Measurements from ENCODE around the gene C17orf75. TPM values are rescaled to one million over a fixed set of nuclear protein-coding genes. Genes with fewer than 3 reads are reported as not detected.

C17orf75 gene
- total and polyA plus RNA-seq, 2 experiments from 2014 or later: 16.0 to 25.7 TPM

DNA sequence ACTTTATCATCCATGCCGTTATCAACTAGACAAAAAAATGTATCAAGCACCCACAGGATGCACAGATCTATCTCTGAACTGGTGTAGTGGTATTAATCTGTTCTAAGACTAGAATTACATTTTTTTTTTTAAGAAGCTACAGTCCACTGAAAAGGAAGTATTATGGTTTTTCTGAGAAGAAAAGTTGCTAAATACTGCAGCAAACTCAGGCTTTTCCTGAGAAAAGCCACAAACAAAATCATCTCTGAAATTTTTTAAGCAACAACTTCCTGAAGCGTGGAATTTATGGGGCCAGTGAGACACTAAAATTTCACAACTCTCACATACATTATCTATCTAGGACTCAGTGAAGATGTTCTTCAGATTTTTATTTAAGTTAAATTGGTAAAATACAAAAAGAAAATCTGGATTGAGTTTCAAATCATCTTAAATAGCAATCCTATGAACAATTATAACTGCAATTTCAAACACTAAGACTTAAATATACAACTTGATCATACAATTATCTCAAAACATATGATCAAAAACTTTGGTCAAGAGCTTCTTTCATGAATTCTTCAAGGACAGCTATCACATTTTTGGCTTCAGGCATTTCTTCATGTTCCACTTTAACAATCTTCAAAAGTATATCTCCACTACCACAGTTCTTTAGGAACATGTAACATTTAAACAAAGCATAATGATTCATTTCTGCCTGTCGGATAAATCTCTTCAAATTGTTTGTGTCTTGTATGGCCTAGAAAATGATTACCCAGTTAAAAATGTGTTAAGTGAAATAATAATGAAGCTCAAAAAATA lies 10.5 kb downstream of the C17orf75 start:
- no peaks in the 10 kb centered on the region for H3K4me1 ChIP-seq (ENCODE audit: insufficient read depth)

DNA sequence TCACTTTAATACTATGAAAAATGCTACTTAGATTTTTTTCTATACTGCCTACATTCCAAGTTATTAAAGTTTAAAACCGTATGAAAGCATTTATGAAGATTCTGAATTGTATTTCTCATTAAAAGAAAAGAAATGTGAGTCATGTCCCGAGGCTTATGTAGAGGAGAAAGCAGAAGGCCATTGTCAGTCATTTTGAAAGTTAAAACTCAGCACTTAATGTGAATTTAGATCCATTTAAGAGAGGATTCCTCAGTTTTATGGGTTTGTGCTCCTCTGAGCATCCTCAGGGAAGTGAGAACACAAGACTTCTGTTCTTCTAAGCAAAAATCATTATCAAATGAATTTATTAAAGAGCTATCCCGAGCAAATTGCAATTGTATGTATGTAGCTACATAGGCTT lies 11.8 kb downstream of the C17orf75 start:
- no peak overlapping the region for H3K27ac ChIP-seq
- 90% methylated on average over 3 of the region's 3 CpGs for WGBS (ENCODE audit: low lambda C conversion rate, missing lambda C conversion rate)
- DNase-seq (ENCODE audit: low spot score): no peak

More for the DNA sequence above, 10.5 kb downstream of the C17orf75 start:
- no peak for DNase-seq (ENCODE audit: low spot score)
- Histone ChIP-seq H3K27me3 (no peaks in the 10 kb centered on the region), H3K27ac (no peak overlapping the region), H4K20me1 (ENCODE audit: insufficient read depth, poor library complexity, severe bottlenecking) (no peaks in the 10 kb centered on the region), H3K9me3 (ENCODE audit: low read depth) (no peaks in the 10 kb centered on the region), H3K79me2 (no peaks in the 10 kb centered on the region), H2AFZ (no peak overlapping the region), H3K36me3 (replicated peaks; ENCODE audit: insufficient read depth, low read depth) (no peaks in the 10 kb centered on the region), H3K9me2 (replicated peaks; ENCODE audit: insufficient read depth) (no peaks in the 10 kb centered on the region), H3K4me2 (no peak overlapping the region), H3K4me3 (no peak overlapping the region)
- 80% methylated on average over 3 of the region's 3 CpGs for WGBS (ENCODE audit: low lambda C conversion rate, missing lambda C conversion rate)
- no peak for TF ChIP-seq EZH2 (IDR thresholded peaks at IDR 0.05; ENCODE audit: borderline replicate concordance)
- no peak for TF ChIP-seq EZH2phosphoT487 (IDR thresholded peaks at IDR 0.05; ENCODE audit: low read depth, severe bottlenecking, unreplicated experiment)
- TF ChIP-seq CTCF (IDR thresholded peaks at IDR 0.05; ENCODE audit: poor library complexity): no peak

GRCh38 chr17:32327911-32328310 lies 14.1 kb downstream of the C17orf75 start:
- WGBS (ENCODE audit: low lambda C conversion rate, missing lambda C conversion rate): 94% methylated on average over 1 of the region's 1 CpG
- Histone ChIP-seq H3K27ac (no peak overlapping the region), H3K36me3 (replicated peaks; ENCODE audit: insufficient read depth, low read depth) (no peaks in the 10 kb centered on the region), H3K9me3 (ENCODE audit: low read depth) (no peaks in the 10 kb centered on the region), H2AFZ (no peak overlapping the region), H3K4me1 (ENCODE audit: insufficient read depth) (no peaks in the 10 kb centered on the region), H3K4me2 (no peak overlapping the region), H3K9me2 (replicated peaks; ENCODE audit: insufficient read depth) (no peaks in the 10 kb centered on the region), H3K79me2 (no peaks in the 10 kb centered on the region), H3K4me3 (no peak overlapping the region), H3K27me3 (no peaks in the 10 kb centered on the region), H4K20me1 (ENCODE audit: insufficient read depth, poor library complexity, severe bottlenecking) (no peaks in the 10 kb centered on the region)
- no peak for DNase-seq (ENCODE audit: low spot score)
- TF ChIP-seq CTCF (IDR thresholded peaks at IDR 0.05; ENCODE audit: poor library complexity) (no peak), EZH2phosphoT487 (IDR thresholded peaks at IDR 0.05; ENCODE audit: low read depth, severe bottlenecking, unreplicated experiment) (no peak), EZH2 (IDR thresholded peaks at IDR 0.05; ENCODE audit: borderline replicate concordance) (no peak)

More for the DNA sequence above, 11.8 kb downstream of the C17orf75 start:
- H3K27me3 ChIP-seq: no peaks in the 10 kb centered on the region
- H3K9me3 ChIP-seq (ENCODE audit: low read depth): no peaks in the 10 kb centered on the region
- H2AFZ ChIP-seq: no peak overlapping the region
- no peaks in the 10 kb centered on the region for H3K79me2 ChIP-seq
- H3K9me2 ChIP-seq (replicated peaks; ENCODE audit: insufficient read depth): no peaks in the 10 kb centered on the region
- H3K4me2 ChIP-seq: no peak overlapping the region
- no peak overlapping the region for H3K4me3 ChIP-seq
- TF ChIP-seq CTCF (IDR thresholded peaks at IDR 0.05; ENCODE audit: poor library complexity) (no peak), EZH2 (IDR thresholded peaks at IDR 0.05; ENCODE audit: borderline replicate concordance) (no peak), EZH2phosphoT487 (IDR thresholded peaks at IDR 0.05; ENCODE audit: low read depth, severe bottlenecking, unreplicated experiment) (no peak)
- H3K4me1 ChIP-seq (ENCODE audit: insufficient read depth): no peaks in the 10 kb centered on the region
- H4K20me1 ChIP-seq (ENCODE audit: insufficient read depth, poor library complexity, severe bottlenecking): no peaks in the 10 kb centered on the region
- no peaks in the 10 kb centered on the region for H3K36me3 ChIP-seq (replicated peaks; ENCODE audit: insufficient read depth, low read depth)
